ENCODE data around the gene NCKAP5. TPM values are rescaled to one million over a fixed set of nuclear protein-coding genes. Genes with fewer than 3 reads are reported as not detected.
A peak's percentile ranks its signal among the peaks of the same experiment; 100 is the strongest.

The NCKAP5 gene
- total and polyA plus RNA-seq, 8 donors = 4.0 to 22.1 (median 14.4) TPM

GRCh38 chr2:133589456-133589855 is 21.2 kb upstream of the NCKAP5 start:
- Histone ChIP-seq H3K27ac (no peak overlapping the region), H3K36me3 (no peaks in the 10 kb centered on the region), H3K27me3 (no peaks in the 10 kb centered on the region), H3K9me3 (no peaks in the 10 kb centered on the region), H3K4me3 (no peak overlapping the region), H3K4me1 (no peaks in the 10 kb centered on the region)
- no peak for TF ChIP-seq CTCF (IDR thresholded peaks at IDR 0.05)
- ATAC-seq (no peak), DNase-seq (no peak)
- intact Hi-C loops (cut with DNase I) = no loop called here

GRCh38 chr2:133588144-133588543 is 19.9 kb upstream of the NCKAP5 start:
- no peak for TF ChIP-seq CTCF (IDR thresholded peaks at IDR 0.05)
- Histone ChIP-seq H3K27me3 (no peaks in the 10 kb centered on the region), H3K4me3 (no peak overlapping the region), H3K9me3 (no peaks in the 10 kb centered on the region), H3K36me3 (no peaks in the 10 kb centered on the region), H3K27ac (no peak overlapping the region), H3K4me1 (no peaks in the 10 kb centered on the region)
- DNase-seq = no peak
- intact Hi-C loops (cut with DNase I) = no loop called here
- ATAC-seq = no peak

GRCh38 chr2:133586978-133587377 is 18.7 kb upstream of the NCKAP5 start:
- DNase-seq = no peak
- no peak for ATAC-seq
- Histone ChIP-seq H3K4me3 (no peak overlapping the region), H3K27ac (no peak overlapping the region), H3K27me3 (no peaks in the 10 kb centered on the region), H3K9me3 (no peaks in the 10 kb centered on the region), H3K4me1 (no peaks in the 10 kb centered on the region), H3K36me3 (no peaks in the 10 kb centered on the region)
- intact Hi-C loops (cut with DNase I) = no loop called here
- TF ChIP-seq CTCF (IDR thresholded peaks at IDR 0.05) = no peak

GRCh38 chr2:133581010-133581760 is 12.9 kb upstream of the NCKAP5 start:
- no peaks in the 10 kb centered on the region for H3K36me3 ChIP-seq
- ATAC-seq = no peak

GRCh38 chr2:133579274-133579673 is 11.0 kb upstream of the NCKAP5 start:
- Histone ChIP-seq H3K27me3 (no peaks in the 10 kb centered on the region), H3K27ac (no peak overlapping the region), H3K9me3 (no peaks in the 10 kb centered on the region), H3K4me1 (no peaks in the 10 kb centered on the region), H3K36me3 (no peaks in the 10 kb centered on the region), H3K4me3 (no peak overlapping the region)
- intact Hi-C loops (cut with DNase I) = no loop called here
- ATAC-seq (peak; percentile 32), DNase-seq (no peak)
- TF ChIP-seq CTCF (IDR thresholded peaks at IDR 0.05) = no peak

More at GRCh38 chr2:133581010-133581760, 12.9 kb upstream of the NCKAP5 start:
- H3K27me3 ChIP-seq = no peaks in the 10 kb centered on the region
- no peak for TF ChIP-seq CTCF (IDR thresholded peaks at IDR 0.05)
- no peak for DNase-seq
- H3K27ac ChIP-seq = no peak overlapping the region
- no peaks in the 10 kb centered on the region for H3K4me1 ChIP-seq
- H3K4me3 ChIP-seq = no peak overlapping the region
- intact Hi-C loops (cut with DNase I) = no loop called here
- H3K9me3 ChIP-seq = no peaks in the 10 kb centered on the region
